Suppressor macrophage (primary cell): ENCODE results near the gene CCDC146.
"Not testable (repeated sequence)": the region's sequence is repeated elsewhere in the genome, so short reads cannot be mapped to it uniquely, and the experiment has no call there.

ENCODE experiments used
- DNase-seq, 4 experiments: peaks; one replicate each; pipeline ENCODE4 v3.0.0-alpha.2; 2020 to 2022

The CCDC146 gene

GRCh38 chr7:77244222-77244934 is 122.0 kb downstream of the CCDC146 start:
- peak; percentile 41 to 73 (median 61) for DNase-seq

GRCh38 chr7:77245015-77245755 is 122.8 kb downstream of the CCDC146 start:
- DNase-seq = peak; percentile 72 to 88 (median 76)

- DNase-seq = peak; percentile 73 to 92 (median 82)
Measured at GRCh38 chr7:77246026-77246640, 123.7 kb downstream of the CCDC146 start.

- DNase-seq = peak; percentile 88 to 93 (median 90)
Measured at GRCh38 chr7:77247206-77247850, 124.9 kb downstream of the CCDC146 start.

GRCh38 chr7:77248154-77248553 is 125.7 kb downstream of the CCDC146 start:
- no peak for DNase-seq

GRCh38 chr7:77252506-77252905 is 130.1 kb downstream of the CCDC146 start:
- peak in 3 of 4 experiments; percentile 4 to 65 (median 62) for DNase-seq

- DNase-seq = no peak
Measured at GRCh38 chr7:77253151-77253550, 130.7 kb downstream of the CCDC146 start.

GRCh38 chr7:77254429-77254828 is 132.0 kb downstream of the CCDC146 start:
- no peak for DNase-seq

- no peak for DNase-seq
Measured at GRCh38 chr7:77254915-77255314, 132.5 kb downstream of the CCDC146 start.

- peak; percentile 53 to 62 (median 58) for DNase-seq
Measured at GRCh38 chr7:77258014-77258413, 135.6 kb downstream of the CCDC146 start.

GRCh38 chr7:77258593-77258992 is 136.2 kb downstream of the CCDC146 start:
- no peak for DNase-seq

- DNase-seq = peak in 2 of 4 experiments; percentile 16 to 36
Measured at GRCh38 chr7:77262316-77262715, 139.9 kb downstream of the CCDC146 start.

GRCh38 chr7:77265666-77266065 is 143.3 kb downstream of the CCDC146 start:
- no peak for DNase-seq

GRCh38 chr7:77266291-77266794 is 143.9 kb downstream of the CCDC146 start:
- DNase-seq = peak in 2 of 4 experiments; percentile 3 to 9

GRCh38 chr7:77269360-77270093 is 147.1 kb downstream of the CCDC146 start:
- peak; percentile 46 to 73 (median 68) for DNase-seq

- no peak for DNase-seq
Measured at GRCh38 chr7:77270094-77270480, 147.7 kb downstream of the CCDC146 start.

GRCh38 chr7:77271766-77272165 is 149.4 kb downstream of the CCDC146 start:
- no peak for DNase-seq

- DNase-seq = not testable (repeated sequence)
Measured at GRCh38 chr7:77275663-77276062, 153.2 kb downstream of the CCDC146 start.

- peak in 3 of 4 experiments; percentile 11 to 40 (median 14) for DNase-seq
Measured at GRCh38 chr7:77276120-77276519, 153.7 kb downstream of the CCDC146 start.

- DNase-seq = no peak
Measured at GRCh38 chr7:77281780-77282478, 159.5 kb downstream of the CCDC146 start.

GRCh38 chr7:77282897-77283296 is 160.5 kb downstream of the CCDC146 start:
- no peak for DNase-seq
